ENCODE measurements around the gene SLC6A12. TPM values are rescaled to one million over a fixed set of nuclear protein-coding genes. Genes with fewer than 3 reads are reported as not detected.
A peak's percentile ranks its signal among the peaks of the same experiment; 100 is the strongest.

Gene SLC6A12
- total RNA-seq, 1 experiment from 2014 or later = 2.1 TPM

- CTCF ChIA-PET = no interaction called here
- no peak for TF ChIP-seq CTCF (IDR thresholded peaks at IDR 0.05; ENCODE audit: insufficient read depth in 1 of 2, low read depth in 1 of 2, low read length in 1 of 2, severe bottlenecking in 1 of 2, unreplicated experiment in 1 of 2)
- POLR2A ChIA-PET = no interaction called here
- Mint-ChIP-seq H3K27me3 (ENCODE audit: insufficient read depth, unreplicated experiment) (peaks cover 17% of the 10 kb centered on the region), H3K4me1 (ENCODE audit: low read depth, unreplicated experiment) (no peaks in the 10 kb centered on the region), H3K36me3 (ENCODE audit: insufficient read depth, unreplicated experiment) (no peaks in the 10 kb centered on the region), H3K4me3 (ENCODE audit: unreplicated experiment) (peak overlapping the region; percentile 64), H3K9me3 (ENCODE audit: unreplicated experiment) (no peaks in the 10 kb centered on the region), H3K27ac (ENCODE audit: unreplicated experiment) (no peak overlapping the region)
- no TSS peak for BruUV-seq (replicated peaks)
- H3K9me3 ChIP-seq = no peaks in the 10 kb centered on the region
- H3K36me3 ChIP-seq (ENCODE audit: control insufficient read depth, insufficient read depth, low read length) = no peaks in the 10 kb centered on the region
- H3K27me3 ChIP-seq (replicated peaks; ENCODE audit: control insufficient read depth, insufficient read depth, low read length) = no peaks in the 10 kb centered on the region
- no peak for DNase-seq
- peaks cover 10% of the 10 kb centered on the region; the same call in 1 of the 2 replicates for H3K4me1 ChIP-seq
- peak overlapping the region; percentile 36 for H3K4me3 ChIP-seq (ENCODE audit: low read depth, low read length)
- intact Hi-C loops (cut with micrococcal nuclease; ENCODE audit: unreplicated experiment) = loop anchor here (5.0 kb wide), 1 partner anchor 119 kb away; no protein-coding TSS in a partner anchor
These were observed 10.9 kb downstream of the SLC6A12 start for GRCh38 chr12:203074-203461.

- Histone ChIP-seq H3K36me3 (ENCODE audit: control insufficient read depth, insufficient read depth, low read length) (no peaks in the 10 kb centered on the region), H3K9me3 (no peaks in the 10 kb centered on the region), H3K4me3 (ENCODE audit: low read depth, low read length) (no peak overlapping the region), H3K27me3 (replicated peaks; ENCODE audit: control insufficient read depth, insufficient read depth, low read length) (no peaks in the 10 kb centered on the region), H3K4me1 (peaks cover 10% of the 10 kb centered on the region; the same call in 1 of the 2 replicates)
- ChIA-PET POLR2A (no interaction called here), CTCF (interaction anchor here (0.7 kb wide), 1 partner anchor 18 kb away, joined by 3 read pairs; no protein-coding TSS in a partner anchor)
- Mint-ChIP-seq H3K27me3 (ENCODE audit: insufficient read depth, unreplicated experiment) (peaks cover 17% of the 10 kb centered on the region), H3K4me1 (ENCODE audit: low read depth, unreplicated experiment) (no peaks in the 10 kb centered on the region), H3K27ac (ENCODE audit: unreplicated experiment) (no peak overlapping the region), H3K4me3 (ENCODE audit: unreplicated experiment) (peak overlapping the region; percentile 64), H3K9me3 (ENCODE audit: unreplicated experiment) (no peaks in the 10 kb centered on the region), H3K36me3 (ENCODE audit: insufficient read depth, unreplicated experiment) (no peaks in the 10 kb centered on the region)
- intact Hi-C loops (cut with micrococcal nuclease; ENCODE audit: unreplicated experiment) = loop anchor here (5.0 kb wide), 1 partner anchor 120 kb away; no protein-coding TSS in a partner anchor
- BruUV-seq (replicated peaks) = no TSS peak
- no peak for TF ChIP-seq CTCF (IDR thresholded peaks at IDR 0.05; ENCODE audit: insufficient read depth in 1 of 2, low read depth in 1 of 2, low read length in 1 of 2, severe bottlenecking in 1 of 2, unreplicated experiment in 1 of 2)
- DNase-seq = no peak
These were observed 11.8 kb downstream of the SLC6A12 start for GRCh38 chr12:202081-202731.

- no peaks in the 10 kb centered on the region for H3K36me3 ChIP-seq (ENCODE audit: control insufficient read depth, insufficient read depth, low read length)
- POLR2A ChIA-PET = no interaction called here
- intact Hi-C loops (cut with micrococcal nuclease; ENCODE audit: unreplicated experiment) = loop anchor here (5.0 kb wide), 1 partner anchor 121 kb away; no protein-coding TSS in a partner anchor
- no peak for TF ChIP-seq CTCF (IDR thresholded peaks at IDR 0.05; ENCODE audit: insufficient read depth in 1 of 2, low read depth in 1 of 2, low read length in 1 of 2, severe bottlenecking in 1 of 2, unreplicated experiment in 1 of 2)
- CTCF ChIA-PET = no interaction called here
- H3K9me3 ChIP-seq = no peaks in the 10 kb centered on the region
- Mint-ChIP-seq H3K27ac (ENCODE audit: unreplicated experiment) (no peak overlapping the region), H3K36me3 (ENCODE audit: insufficient read depth, unreplicated experiment) (no peaks in the 10 kb centered on the region), H3K4me3 (ENCODE audit: unreplicated experiment) (no peak overlapping the region), H3K4me1 (ENCODE audit: low read depth, unreplicated experiment) (no peaks in the 10 kb centered on the region), H3K9me3 (ENCODE audit: unreplicated experiment) (no peaks in the 10 kb centered on the region), H3K27me3 (ENCODE audit: insufficient read depth, unreplicated experiment) (peaks cover 17% of the 10 kb centered on the region)
- DNase-seq = no peak
- no TSS peak for BruUV-seq (replicated peaks)
- H3K4me3 ChIP-seq (ENCODE audit: low read depth, low read length) = no peak overlapping the region
- peaks cover 10% of the 10 kb centered on the region; the same call in 1 of the 2 replicates for H3K4me1 ChIP-seq
- H3K27me3 ChIP-seq (replicated peaks; ENCODE audit: control insufficient read depth, insufficient read depth, low read length) = no peaks in the 10 kb centered on the region
These were observed 12.6 kb downstream of the SLC6A12 start for GRCh38 chr12:201361-201760.
